Measurements from ENCODE around the gene LEPROT.

- TF ChIP-seq, protein P1, sequence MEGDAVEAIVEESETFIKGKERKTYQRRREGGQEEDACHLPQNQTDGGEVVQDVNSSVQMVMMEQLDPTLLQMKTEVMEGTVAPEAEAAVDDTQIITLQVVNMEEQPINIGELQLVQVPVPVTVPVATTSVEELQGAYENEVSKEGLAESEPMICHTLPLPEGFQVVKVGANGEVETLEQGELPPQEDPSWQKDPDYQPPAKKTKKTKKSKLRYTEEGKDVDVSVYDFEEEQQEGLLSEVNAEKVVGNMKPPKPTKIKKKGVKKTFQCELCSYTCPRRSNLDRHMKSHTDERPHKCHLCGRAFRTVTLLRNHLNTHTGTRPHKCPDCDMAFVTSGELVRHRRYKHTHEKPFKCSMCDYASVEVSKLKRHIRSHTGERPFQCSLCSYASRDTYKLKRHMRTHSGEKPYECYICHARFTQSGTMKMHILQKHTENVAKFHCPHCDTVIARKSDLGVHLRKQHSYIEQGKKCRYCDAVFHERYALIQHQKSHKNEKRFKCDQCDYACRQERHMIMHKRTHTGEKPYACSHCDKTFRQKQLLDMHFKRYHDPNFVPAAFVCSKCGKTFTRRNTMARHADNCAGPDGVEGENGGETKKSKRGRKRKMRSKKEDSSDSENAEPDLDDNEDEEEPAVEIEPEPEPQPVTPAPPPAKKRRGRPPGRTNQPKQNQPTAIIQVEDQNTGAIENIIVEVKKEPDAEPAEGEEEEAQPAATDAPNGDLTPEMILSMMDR (IDR thresholded peaks at IDR 0.05) = no peak
- TF ChIP-seq POLR2A (IDR thresholded peaks at IDR 0.05) = no peak
Measured at GRCh38 chr1:65457868-65458267, 37.4 kb downstream of the LEPROT start.

Measured in uterus (tissue), 2 donors.